H1 (cell line): ENCODE results near the gene SLC27A5. TPM values are rescaled to one million over a fixed set of nuclear protein-coding genes. Genes with fewer than 3 reads are reported as not detected.

Experiments used
- BRCA1 ChIP-seq: IDR thresholded peaks from 2 replicates; pipeline ENCODE4 v1.6.1; 2012; ENCODE audit warnings: low read depth, low read length, improper control_type of control experiment
- EGR1 ChIP-seq: IDR thresholded peaks from 2 replicates; pipeline ENCODE4 v1.6.1; 2011; ENCODE audit warnings: low read depth, low read length, borderline replicate concordance
- PHF8 ChIP-seq: fragments of 200-600 bp; sonication (generic); conservative IDR thresholded peaks from 2 replicates; pipeline ENCODE4 v1.7.1; 2012; ENCODE audit warnings: low read depth, mild to moderate bottlenecking, inconsistent platforms, low read length, moderate library complexity
- POLR2AphosphoS5 ChIP-seq: IDR thresholded peaks from 2 replicates; pipeline ENCODE4 v1.6.1; 2011; ENCODE audit warnings: low read depth, low read length
- POU5F1 ChIP-seq: IDR thresholded peaks from 2 replicates; pipeline ENCODE4 v1.6.1; 2011; ENCODE audit warnings: low read depth, mild to moderate bottlenecking, low read length, moderate library complexity
- RNF2 ChIP-seq: fragments of 200-900, 300-1000 bp; sonication (generic); IDR thresholded peaks from 2 replicates; pipeline ENCODE4 v1.7.1; 2016; ENCODE audit warnings: borderline replicate concordance, low read depth, mild to moderate bottlenecking, antibody characterized with exemption, low read length; ENCODE audit not compliant: poor library complexity, severe bottlenecking; ENCODE audit errors: missing control alignments
- SUZ12 ChIP-seq: fragments of 200-600 bp; sonication (generic); IDR thresholded peaks from 2 replicates; pipeline ENCODE4 v1.6.1; 2012; ENCODE audit warnings: mild to moderate bottlenecking, inconsistent platforms, low read length, moderate library complexity, mixed read lengths
- TCF12 ChIP-seq: IDR thresholded peaks from 2 replicates; pipeline ENCODE4 v1.6.1; 2011; ENCODE audit warnings: low read depth, mild to moderate bottlenecking, low read length
- polyA plus RNA-seq, 7 experiments: library from polyadenylated mRNA; depleted of rRNA in 3 of 7; stranded (reverse) in 5 of 7; unstranded in 2 of 7; fragments of >200 nt in 5 of 7; fragments of 200-250 nt in 2 of 7; gene quantifications; 1 replicate in 5 of 7; 2 replicates in 1 of 7; 4 replicates in 1 of 7; pipeline versions ENCODE4 v1.2.1 to v1.2.3, GENCODE V29; 2011 to 2013; ENCODE audit warnings: missing spikeins in 2 of 7, mixed read lengths in 2 of 7
- total RNA-seq: library from RNA; stranded (reverse); fragmentation: NEBNext Ultra II Directional; extraction: Animal tissue kit (Norgen Biotek cat#: 25700); gene quantifications from 2 replicates; pipeline ENCODE4 v1.2.1, GENCODE V29; 2021

The SLC27A5 gene
- total and polyA plus RNA-seq, 2 of the 8 experiments (the other 6 are each of a cell fraction or from before 2014, with no cell fraction given), result 25.1 to 80.5 TPM

- no peak for TF ChIP-seq RNF2
- TF ChIP-seq TCF12, result no peak
- TF ChIP-seq SUZ12, result no peak
- no peak for TF ChIP-seq POU5F1
- no peak for TF ChIP-seq PHF8
- TF ChIP-seq EGR1, result no peak
- no peak for TF ChIP-seq POLR2AphosphoS5
- TF ChIP-seq BRCA1, result no peak
Observed at GRCh38 chr19:58531034-58531840, 19.4 kb upstream of the SLC27A5 start (continued).
